ENCODE data around the gene IFI27L1. TPM values are rescaled to one million over a fixed set of nuclear protein-coding genes. Genes with fewer than 3 reads are reported as not detected.

Gene IFI27L1
- total and polyA plus RNA-seq, 2 donors (not counting 3 experiments of a cell fraction or from before 2014, with no cell fraction given), result 31.1 to 38.1 TPM

DNA sequence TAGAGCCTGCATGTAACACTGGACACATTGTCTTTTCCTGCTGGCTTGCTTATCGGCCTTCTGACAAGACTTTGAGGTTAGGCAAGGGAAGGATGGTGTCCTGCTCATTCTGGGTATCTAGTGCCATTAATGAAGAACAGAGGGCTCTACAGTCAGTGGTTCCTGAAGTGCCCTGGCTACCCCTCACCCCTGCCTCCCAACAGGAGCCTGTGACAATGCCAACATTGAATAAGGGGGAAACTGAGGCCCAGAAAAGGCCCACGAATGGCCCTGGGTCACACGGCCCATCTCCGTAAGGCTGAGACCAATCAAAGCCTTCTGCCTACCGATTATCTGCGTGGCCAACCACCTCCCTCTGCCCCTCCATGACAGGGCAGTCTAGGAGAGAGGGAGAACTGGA is 46.2 kb downstream of the IFI27L1 start:
- no peak overlapping the region for H3K27ac ChIP-seq (ENCODE audit: insufficient read depth, low read depth, low read length)
- no peaks in the 10 kb centered on the region for H4K20me1 ChIP-seq (replicated peaks; ENCODE audit: control insufficient read depth, extremely low read depth, insufficient read depth, low read length)
- TF ChIP-seq MYC (IDR thresholded peaks at IDR 0.05; ENCODE audit: low read depth, low read length), result no peak
- TF ChIP-seq, protein P1, sequence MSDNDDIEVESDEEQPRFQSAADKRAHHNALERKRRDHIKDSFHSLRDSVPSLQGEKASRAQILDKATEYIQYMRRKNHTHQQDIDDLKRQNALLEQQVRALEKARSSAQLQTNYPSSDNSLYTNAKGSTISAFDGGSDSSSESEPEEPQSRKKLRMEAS (IDR thresholded peaks at IDR 0.05; ENCODE audit: insufficient read depth, insufficient read length), result no peak
- TF ChIP-seq EZH2 (IDR thresholded peaks at IDR 0.05; ENCODE audit: borderline replicate concordance, low read depth, low read length, severe bottlenecking), result no peak
- TF ChIP-seq GATA2 (IDR thresholded peaks at IDR 0.05; ENCODE audit: insufficient read depth, insufficient read length, low read depth, low read length), result no peak
- TF ChIP-seq, protein P2, sequence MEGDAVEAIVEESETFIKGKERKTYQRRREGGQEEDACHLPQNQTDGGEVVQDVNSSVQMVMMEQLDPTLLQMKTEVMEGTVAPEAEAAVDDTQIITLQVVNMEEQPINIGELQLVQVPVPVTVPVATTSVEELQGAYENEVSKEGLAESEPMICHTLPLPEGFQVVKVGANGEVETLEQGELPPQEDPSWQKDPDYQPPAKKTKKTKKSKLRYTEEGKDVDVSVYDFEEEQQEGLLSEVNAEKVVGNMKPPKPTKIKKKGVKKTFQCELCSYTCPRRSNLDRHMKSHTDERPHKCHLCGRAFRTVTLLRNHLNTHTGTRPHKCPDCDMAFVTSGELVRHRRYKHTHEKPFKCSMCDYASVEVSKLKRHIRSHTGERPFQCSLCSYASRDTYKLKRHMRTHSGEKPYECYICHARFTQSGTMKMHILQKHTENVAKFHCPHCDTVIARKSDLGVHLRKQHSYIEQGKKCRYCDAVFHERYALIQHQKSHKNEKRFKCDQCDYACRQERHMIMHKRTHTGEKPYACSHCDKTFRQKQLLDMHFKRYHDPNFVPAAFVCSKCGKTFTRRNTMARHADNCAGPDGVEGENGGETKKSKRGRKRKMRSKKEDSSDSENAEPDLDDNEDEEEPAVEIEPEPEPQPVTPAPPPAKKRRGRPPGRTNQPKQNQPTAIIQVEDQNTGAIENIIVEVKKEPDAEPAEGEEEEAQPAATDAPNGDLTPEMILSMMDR (IDR thresholded peaks at IDR 0.05; ENCODE audit: extremely low read depth in 1 of 2, insufficient read depth in 1 of 2, low read depth in 1 of 2, low read length in 2 of 2), result no peak
- TF ChIP-seq FOS (IDR thresholded peaks at IDR 0.05; ENCODE audit: borderline replicate concordance, insufficient read depth, low read length), result no peak
- no peak for TF ChIP-seq POLR2AphosphoS5 (IDR thresholded peaks at IDR 0.05; ENCODE audit: insufficient read depth, low read depth, low read length)
- no peak for TF ChIP-seq JUN (IDR thresholded peaks at IDR 0.05; ENCODE audit: borderline replicate concordance, insufficient read depth, insufficient read length, low read depth)
- H3K27me3 ChIP-seq (ENCODE audit: control insufficient read depth in 2 of 2, insufficient read depth in 2 of 2, low read length in 2 of 2), result no peaks in the 10 kb centered on the region
- POLR2A ChIA-PET, result no interaction called here
- H3K4me1 ChIP-seq (ENCODE audit: control insufficient read depth, extremely low read depth, insufficient read depth, low read length), result peaks cover 9% of the 10 kb centered on the region
- DNase-seq (ENCODE audit: low read depth, low spot score) (no peak), FAIRE-seq (no peak)
- CTCF ChIA-PET, result interaction anchor here (0.6 to 2.0 kb wide), 4 partner anchors 9 to 91 kb away, joined by 3 to 10 read pairs (median 3); no protein-coding TSS in a partner anchor
- no peaks in the 10 kb centered on the region for H3K36me3 ChIP-seq (ENCODE audit: control insufficient read depth in 2 of 2, extremely low read depth in 1 of 2, insufficient read depth in 2 of 2, low read length in 2 of 2)
- H2AFZ ChIP-seq (ENCODE audit: low read depth, low read length), result no peak overlapping the region
- H3K4me3 ChIP-seq (replicated peaks in 1 of 3; ENCODE audit: insufficient read depth in 1 of 3, low read depth in 1 of 3, low read length in 3 of 3), result no peak overlapping the region
- intact Hi-C loops (cut with micrococcal nuclease), result no loop called here
- BruUV-seq (replicated peaks), result no TSS peak
- no peak overlapping the region for H3K4me2 ChIP-seq (ENCODE audit: insufficient read depth, low read length)
- no peaks in the 10 kb centered on the region for H3K9me1 ChIP-seq (replicated peaks; ENCODE audit: control insufficient read depth, extremely low read depth, insufficient read depth, low read length)
- H3K9me3 ChIP-seq (replicated peaks; ENCODE audit: control insufficient read depth, insufficient read depth, low read length), result no peaks in the 10 kb centered on the region
- H3K79me2 ChIP-seq (ENCODE audit: control insufficient read depth, insufficient read depth, low read length), result no peaks in the 10 kb centered on the region
- no peak overlapping the region for H3K9ac ChIP-seq (replicated peaks; ENCODE audit: extremely low read depth, insufficient read depth, low read length)
- dilution Hi-C loops (cut with MboI; ENCODE audit: extremely low pct_ligation_motif_present, low sequenced_read_pairs), result no loop called here

All from endothelial cell of umbilical vein (primary cell).